Vagina (tissue), 2 donors: Measurements from ENCODE around the gene ANXA2.

Source experiments
- POLR2A ChIP-seq, 2 donors: fragments of 450-650 bp; IDR thresholded peaks; one replicate each; pipeline ENCODE4 v1.6.1; 2017; ENCODE audit warnings: antibody characterized with exemption in 2 of 2, mild to moderate bottlenecking in 2 of 2, moderate library complexity in 2 of 2
- TF ChIP-seq, protein P1 (sequence below), 3 experiments: fragments of 450-650 bp in 2 of 3; fragments of 200-600 bp in 1 of 3; sonication (generic) in 1 of 3; IDR thresholded peaks; one replicate each; pipeline ENCODE4 v1.5.1; 2017 to 2019; ENCODE audit warnings: antibody characterized with exemption in 3 of 3, mild to moderate bottlenecking in 2 of 3, moderate library complexity in 2 of 3

DNA sequence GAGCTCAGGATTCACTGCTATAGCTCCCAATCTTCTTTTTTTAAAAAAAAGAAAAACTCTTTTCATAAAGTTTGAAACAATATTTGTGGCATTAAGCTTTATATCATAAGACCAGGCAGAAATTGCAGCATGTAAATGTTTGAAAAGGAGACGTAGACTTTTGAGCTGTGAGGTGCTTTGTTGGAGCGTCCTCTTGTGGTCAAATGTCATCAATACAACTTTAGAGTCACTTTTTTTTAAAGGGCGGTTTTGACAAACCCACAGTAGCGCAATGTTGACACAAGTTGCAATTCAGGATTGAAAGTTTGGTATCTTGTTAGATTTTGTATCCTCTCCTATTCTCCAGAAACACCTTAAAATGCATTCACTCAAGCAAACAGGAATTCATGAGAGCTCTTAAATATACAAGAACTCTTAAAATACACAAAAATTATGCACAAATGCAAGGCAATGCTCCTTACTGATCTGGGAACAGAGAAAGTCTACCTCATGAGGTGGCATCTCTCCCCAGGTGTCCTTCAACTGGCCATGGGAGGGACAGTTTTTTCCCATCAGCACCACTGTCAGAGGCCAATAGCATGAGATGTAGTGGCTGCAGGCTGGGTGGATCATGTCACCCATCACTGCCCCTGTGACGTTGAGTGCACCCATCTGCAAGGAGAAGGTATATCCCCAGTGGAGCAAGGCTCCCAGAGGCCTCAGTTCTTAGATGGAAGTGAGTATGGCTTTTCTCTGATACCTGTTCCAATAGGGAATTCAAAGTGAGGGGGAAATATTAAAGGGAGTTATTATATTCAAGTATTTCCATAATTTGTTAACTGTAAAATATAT is 70.7 kb downstream of the ANXA2 start:
- TF ChIP-seq, protein P1, sequence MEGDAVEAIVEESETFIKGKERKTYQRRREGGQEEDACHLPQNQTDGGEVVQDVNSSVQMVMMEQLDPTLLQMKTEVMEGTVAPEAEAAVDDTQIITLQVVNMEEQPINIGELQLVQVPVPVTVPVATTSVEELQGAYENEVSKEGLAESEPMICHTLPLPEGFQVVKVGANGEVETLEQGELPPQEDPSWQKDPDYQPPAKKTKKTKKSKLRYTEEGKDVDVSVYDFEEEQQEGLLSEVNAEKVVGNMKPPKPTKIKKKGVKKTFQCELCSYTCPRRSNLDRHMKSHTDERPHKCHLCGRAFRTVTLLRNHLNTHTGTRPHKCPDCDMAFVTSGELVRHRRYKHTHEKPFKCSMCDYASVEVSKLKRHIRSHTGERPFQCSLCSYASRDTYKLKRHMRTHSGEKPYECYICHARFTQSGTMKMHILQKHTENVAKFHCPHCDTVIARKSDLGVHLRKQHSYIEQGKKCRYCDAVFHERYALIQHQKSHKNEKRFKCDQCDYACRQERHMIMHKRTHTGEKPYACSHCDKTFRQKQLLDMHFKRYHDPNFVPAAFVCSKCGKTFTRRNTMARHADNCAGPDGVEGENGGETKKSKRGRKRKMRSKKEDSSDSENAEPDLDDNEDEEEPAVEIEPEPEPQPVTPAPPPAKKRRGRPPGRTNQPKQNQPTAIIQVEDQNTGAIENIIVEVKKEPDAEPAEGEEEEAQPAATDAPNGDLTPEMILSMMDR (IDR thresholded peaks at IDR 0.05), result peak in 2 of 3 experiments; percentile 51
- no peak for TF ChIP-seq POLR2A (IDR thresholded peaks at IDR 0.05)
